ENCODE measurements around the gene CILP2.

Gene CILP2

GRCh38 chr19:19567391-19567790 is 29.3 kb downstream of the CILP2 start:
- DNase-seq (ENCODE audit: low read depth): no peak

DNA sequence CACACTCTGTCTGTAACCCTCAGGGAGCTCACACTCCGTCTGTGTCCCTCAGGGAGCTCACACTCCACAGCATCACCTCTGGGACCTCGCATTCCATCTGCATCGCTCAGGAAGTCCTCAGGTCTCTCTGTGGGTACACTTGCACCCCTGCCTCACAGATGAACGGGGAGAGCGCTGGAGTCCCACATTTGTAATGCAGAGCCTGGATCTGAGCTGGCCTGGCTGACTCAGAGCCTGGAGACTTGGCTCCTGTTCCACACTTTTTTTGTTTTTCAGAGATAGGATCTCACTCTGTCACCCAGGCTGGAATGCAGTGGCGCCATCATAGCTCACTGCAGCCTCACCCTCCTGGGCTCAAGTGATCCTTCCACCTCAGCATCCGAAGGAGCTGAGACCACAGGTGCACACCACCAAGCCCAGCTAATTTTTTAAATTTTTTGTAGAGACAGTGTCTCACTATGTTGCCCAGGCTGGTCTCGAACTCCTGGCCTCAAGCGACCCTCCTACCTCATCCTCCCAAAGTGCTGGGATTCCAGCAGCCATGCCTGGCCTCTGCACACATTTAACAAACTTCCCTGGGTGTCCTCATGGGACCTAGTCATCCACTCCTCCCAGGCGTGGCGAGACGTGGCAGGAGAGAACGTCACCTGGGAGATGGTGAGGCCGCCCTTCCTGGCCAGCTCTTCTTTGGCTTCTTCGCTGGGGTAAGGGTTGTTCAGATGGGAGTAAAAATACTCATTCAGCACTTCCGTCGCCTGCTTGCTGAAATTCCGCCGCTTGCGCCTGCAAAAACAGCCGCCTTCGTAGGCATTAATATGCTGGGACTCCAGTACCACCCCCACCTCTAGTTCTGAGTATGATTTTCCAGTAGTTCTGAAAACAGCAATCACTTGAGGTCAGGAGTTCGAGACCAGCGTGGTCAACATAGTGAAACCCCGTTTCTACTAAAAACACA is 31.0 kb downstream of the CILP2 start:
- no peak for DNase-seq (ENCODE audit: low read depth)

- no peak for DNase-seq (ENCODE audit: low read depth)
These were observed 32.5 kb downstream of the CILP2 start for GRCh38 chr19:19570571-19570970.

GRCh38 chr19:19571071-19571786 is 33.2 kb downstream of the CILP2 start:
- no peak for DNase-seq (ENCODE audit: low read depth)

DNA sequence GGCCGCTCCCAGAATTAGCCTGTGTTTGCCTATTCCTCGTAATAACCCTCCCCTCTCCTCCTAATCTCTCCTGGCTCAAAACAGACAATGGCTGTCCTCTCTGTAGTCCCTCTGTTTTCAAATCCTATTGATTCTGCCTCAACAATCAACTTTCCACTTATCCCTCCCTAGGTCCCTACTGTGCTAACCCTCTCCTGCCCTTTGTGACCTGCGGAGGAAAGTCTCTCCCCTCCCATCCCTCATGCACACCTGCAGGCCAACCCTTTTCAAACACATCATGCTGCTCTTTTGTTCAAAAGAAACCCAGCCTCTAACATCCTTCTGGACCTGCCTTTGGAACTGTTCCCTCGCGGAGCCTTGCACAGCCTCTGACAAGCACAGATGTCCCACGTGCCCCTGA is 37.3 kb downstream of the CILP2 start:
- no peak for DNase-seq (ENCODE audit: low read depth)

GRCh38 chr19:19578252-19578651 is 40.2 kb downstream of the CILP2 start:
- DNase-seq (ENCODE audit: low read depth): no peak

DNA sequence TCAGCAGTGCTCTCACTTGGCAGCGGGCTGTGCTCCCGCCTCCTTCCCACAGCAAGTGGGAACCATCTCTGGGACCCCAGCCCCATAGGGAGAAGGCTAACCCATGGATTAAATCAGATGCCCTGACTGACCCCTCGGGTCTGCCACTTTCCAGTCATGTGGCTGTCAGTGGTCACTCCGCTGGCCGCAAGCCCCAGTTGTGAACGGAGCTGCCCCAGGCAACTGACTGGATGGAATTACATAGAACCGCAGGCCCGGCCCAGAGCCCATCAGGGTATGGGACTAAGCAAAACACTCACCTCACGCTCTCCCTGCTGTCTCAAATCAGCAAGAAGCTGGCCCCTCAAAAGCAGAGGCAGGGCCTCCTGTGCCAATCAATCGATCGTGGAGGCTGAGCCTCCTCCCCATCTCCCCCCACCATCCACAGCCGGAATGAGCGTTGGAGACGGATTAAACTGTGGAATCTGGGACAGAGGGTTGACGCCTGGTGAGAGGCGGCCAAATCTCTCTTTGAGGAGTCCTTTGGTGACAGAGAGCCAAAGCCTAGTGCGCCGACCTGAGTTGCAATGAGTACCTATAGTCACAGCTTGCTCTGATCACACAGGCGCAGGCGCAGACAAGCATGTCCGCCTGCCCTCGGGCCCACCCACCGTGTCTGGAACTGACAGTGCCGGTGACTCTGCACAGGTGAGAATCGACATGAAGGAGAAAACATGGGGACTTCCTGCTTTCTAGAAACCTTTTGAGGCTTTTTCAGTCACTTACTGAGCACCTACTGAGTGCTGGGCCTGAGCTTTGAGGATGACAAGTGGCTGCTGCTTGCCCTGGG is 41.7 kb downstream of the CILP2 start:
- DNase-seq (ENCODE audit: low read depth): no peak

- DNase-seq (ENCODE audit: low read depth): no peak
These were observed 42.4 kb downstream of the CILP2 start for GRCh38 chr19:19580418-19580817.

GRCh38 chr19:19581391-19581790 is 43.3 kb downstream of the CILP2 start:
- DNase-seq (ENCODE audit: low read depth): no peak

- DNase-seq (ENCODE audit: low read depth): no peak
These were observed 44.4 kb downstream of the CILP2 start for GRCh38 chr19:19582471-19582870.

DNA sequence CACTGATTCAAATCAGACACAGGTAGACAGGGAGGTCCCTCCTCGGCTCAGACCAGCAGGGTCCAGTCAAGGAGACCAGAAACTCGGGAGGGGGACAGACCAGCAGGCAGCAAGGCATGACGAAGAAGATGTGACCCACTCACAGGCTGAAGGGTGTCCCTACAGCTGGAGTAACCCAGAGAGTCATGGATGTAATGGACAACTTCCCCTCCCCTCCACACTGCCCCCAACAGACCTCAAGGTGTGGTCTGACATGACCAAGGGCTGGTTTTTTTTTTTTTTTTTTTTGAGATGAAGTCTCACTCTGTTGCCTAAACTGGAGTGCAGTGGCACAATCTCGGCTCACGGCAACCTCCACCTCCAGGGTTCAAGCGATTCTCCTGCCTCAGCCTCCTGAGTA is 46.3 kb downstream of the CILP2 start:
- no peak for DNase-seq (ENCODE audit: low read depth)

- no peak for DNase-seq (ENCODE audit: low read depth)
These were observed 49.7 kb downstream of the CILP2 start for GRCh38 chr19:19587771-19588170.

- no peak for DNase-seq (ENCODE audit: low read depth)
These were observed 50.5 kb downstream of the CILP2 start for GRCh38 chr19:19588546-19588945.

DNA sequence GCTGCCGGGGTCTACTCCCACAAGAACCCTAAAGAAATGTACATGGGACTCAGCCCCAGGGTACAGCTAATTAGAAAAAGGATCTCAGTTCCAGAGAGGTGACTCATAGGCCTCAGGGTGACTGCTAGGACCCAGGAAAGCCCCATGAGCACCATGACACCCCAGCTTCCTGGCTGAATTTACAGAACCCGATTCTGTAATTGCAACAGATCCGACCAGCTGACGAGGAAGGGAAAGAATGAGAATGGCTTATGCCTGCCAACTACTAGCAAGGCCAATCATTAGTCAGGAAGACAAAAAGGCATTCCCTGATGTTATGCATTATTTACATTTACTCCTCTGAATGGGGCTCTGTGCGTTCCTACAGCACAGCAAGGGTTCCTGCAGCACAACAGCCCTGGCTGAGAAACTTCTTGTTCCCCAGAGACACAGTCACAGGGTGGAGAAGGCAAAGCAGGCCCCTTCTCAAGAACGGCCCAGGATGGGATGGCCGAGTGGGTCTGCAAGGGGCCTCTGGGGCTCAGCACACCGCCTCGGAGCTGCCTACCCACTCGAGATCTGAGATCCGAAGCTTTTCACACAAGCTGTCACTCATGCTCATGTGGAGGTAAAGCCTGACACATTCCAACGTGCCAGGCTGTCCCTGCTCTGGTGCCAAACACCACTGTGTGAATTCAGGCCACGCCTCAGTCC is 53.2 kb downstream of the CILP2 start:
- no peak for DNase-seq (ENCODE audit: low read depth)

DNA sequence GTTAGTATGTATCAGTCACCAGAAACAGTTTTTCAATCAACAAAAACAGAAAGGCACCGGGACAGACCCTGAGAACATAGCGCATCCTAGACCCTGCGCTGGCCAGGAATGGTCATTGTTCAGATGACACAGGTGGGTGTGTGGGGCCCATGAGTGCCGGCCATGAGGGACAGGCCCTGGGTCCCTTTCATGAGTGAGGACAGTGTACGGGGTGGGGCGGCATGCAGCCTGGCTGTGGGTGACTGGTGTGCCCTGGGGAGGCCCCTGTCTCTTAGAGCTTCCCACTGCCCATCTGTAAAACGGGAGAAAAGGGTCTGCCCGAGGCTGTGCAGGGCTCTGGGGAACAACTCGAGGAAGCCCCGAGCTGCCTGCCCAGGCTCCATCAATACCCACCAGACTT is 54.6 kb downstream of the CILP2 start:
- no peak for DNase-seq (ENCODE audit: low read depth)

DNA sequence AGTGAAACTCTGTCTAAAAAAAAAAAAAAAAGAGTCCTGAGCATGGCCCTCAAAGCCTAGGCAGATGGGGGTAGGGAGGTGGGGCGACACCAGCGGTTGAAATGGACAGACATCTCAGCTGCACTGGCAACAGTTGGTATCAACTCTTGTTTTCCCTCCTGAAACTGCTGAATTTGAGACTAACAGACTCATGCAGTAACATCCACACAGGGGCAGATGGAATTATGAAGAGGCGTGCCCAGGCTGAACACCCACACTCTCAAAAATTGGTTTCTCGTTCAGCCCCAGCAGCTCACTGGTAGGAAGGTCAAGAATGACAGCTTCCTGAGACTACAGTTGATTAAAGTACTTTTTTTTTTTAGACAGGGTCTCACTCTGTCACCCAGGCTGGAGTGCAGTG is 56.3 kb downstream of the CILP2 start:
- DNase-seq (ENCODE audit: low read depth): no peak

DNA sequence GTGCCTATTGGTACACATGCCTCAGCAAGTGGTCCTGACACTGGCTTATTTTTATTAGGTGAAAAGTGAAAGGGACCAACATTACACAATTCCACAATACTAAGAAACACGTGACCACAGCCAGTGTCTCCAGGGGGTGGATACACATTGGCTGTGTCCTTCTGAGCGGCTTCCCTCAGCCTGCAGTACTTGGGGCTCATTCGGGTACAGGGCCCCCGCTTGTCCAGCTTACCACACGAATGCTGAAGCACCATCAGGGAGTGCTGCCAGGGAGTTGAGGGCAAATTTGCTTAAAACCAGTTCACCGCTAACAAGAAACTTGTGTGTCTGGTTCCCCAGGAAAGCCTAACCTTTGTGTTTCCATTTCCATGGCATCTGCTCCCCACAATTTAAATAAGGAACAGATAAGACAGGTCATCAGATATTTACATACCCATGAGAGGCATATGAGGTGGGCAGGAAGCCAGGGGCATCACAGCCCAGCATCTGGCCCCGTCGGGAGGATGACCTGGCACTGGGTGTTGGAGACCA is 57.2 kb downstream of the CILP2 start:
- DNase-seq (ENCODE audit: low read depth): no peak

All from stimulated activated CD8-positive, alpha-beta memory T cell treated with anti-CD3 and anti-CD28 coated beads, Interleukin-7, amount 100 ng/mL, for 24 hours (primary cell).